HFF-Myc (cell line): ENCODE results near the gene TGM2.

Source experiments
- DNase-seq: peaks from one replicate; pipeline ENCODE4 v3.0.0-alpha.2; 2011; ENCODE audit warnings: low read depth; ENCODE audit errors: extremely low read depth
- H3K4me3 ChIP-seq: replicated peaks from 2 replicates; pipeline ENCODE4 v1.5.1; 2011; ENCODE audit warnings: low read depth, mild to moderate bottlenecking, control low read depth, low read length
- TF ChIP-seq, protein P1 (sequence below): IDR thresholded peaks from 2 replicates; pipeline ENCODE4 v1.5.1; 2012; ENCODE audit warnings: mild to moderate bottlenecking, low read depth, low read length, control low read depth; ENCODE audit errors: missing control alignments

The TGM2 gene

GRCh38 chr20:38079353-38079752, 85.7 kb downstream of the TGM2 start:
- DNase-seq = no peak
- TF ChIP-seq, protein P1, sequence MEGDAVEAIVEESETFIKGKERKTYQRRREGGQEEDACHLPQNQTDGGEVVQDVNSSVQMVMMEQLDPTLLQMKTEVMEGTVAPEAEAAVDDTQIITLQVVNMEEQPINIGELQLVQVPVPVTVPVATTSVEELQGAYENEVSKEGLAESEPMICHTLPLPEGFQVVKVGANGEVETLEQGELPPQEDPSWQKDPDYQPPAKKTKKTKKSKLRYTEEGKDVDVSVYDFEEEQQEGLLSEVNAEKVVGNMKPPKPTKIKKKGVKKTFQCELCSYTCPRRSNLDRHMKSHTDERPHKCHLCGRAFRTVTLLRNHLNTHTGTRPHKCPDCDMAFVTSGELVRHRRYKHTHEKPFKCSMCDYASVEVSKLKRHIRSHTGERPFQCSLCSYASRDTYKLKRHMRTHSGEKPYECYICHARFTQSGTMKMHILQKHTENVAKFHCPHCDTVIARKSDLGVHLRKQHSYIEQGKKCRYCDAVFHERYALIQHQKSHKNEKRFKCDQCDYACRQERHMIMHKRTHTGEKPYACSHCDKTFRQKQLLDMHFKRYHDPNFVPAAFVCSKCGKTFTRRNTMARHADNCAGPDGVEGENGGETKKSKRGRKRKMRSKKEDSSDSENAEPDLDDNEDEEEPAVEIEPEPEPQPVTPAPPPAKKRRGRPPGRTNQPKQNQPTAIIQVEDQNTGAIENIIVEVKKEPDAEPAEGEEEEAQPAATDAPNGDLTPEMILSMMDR = no peak
- no peak overlapping the region for H3K4me3 ChIP-seq

GRCh38 chr20:38078084-38078483, 87.0 kb downstream of the TGM2 start:
- no peak for DNase-seq

More at GRCh38 chr20:38078084-38078483, 87.0 kb downstream of the TGM2 start:
- no peak overlapping the region for H3K4me3 ChIP-seq
- TF ChIP-seq, protein P1 = no peak
